Astrocyte (in vitro differentiated cells and primary cell): ENCODE measurements around the gene PRKCB.

Source experiments
- CTCF ChIP-seq: IDR thresholded peaks from 2 replicates; pipeline ENCODE4 v1.5.1; 2011; ENCODE audit warnings: low read depth, mild to moderate bottlenecking, inconsistent platforms, low read length, moderate library complexity; ENCODE audit not compliant: insufficient read depth
- EZH2 ChIP-seq: IDR thresholded peaks from 2 replicates; pipeline ENCODE4 v1.6.1; 2012; ENCODE audit warnings: mild to moderate bottlenecking, low read length, inconsistent platforms; ENCODE audit not compliant: insufficient read depth

- no peak for TF ChIP-seq CTCF
- TF ChIP-seq EZH2 = no peak
Observed at GRCh38 chr16:23986455-23986854, 150.7 kb downstream of the PRKCB start.
